BJ (cell line): ENCODE results near the gene GALNT2. TPM values are rescaled to one million over a fixed set of nuclear protein-coding genes. Genes with fewer than 3 reads are reported as not detected.

Experiments used
- CTCF ChIA-PET: fragments of 350-600 bp; formaldehyde crosslinking; extraction: SDS; loops from one replicate; lab custom pipeline; 2021; ENCODE audit warnings: antibody characterized with exemption, inconsistent platforms; lab: Yijun Ruan, JAX
- POLR2A ChIA-PET: fragments of 300-600 bp; sonication (Branson Sonifier 250); formaldehyde crosslinking; extraction: SDS; loops from one replicate; lab custom pipeline; 2021; ENCODE audit warnings: antibody characterized with exemption; lab: Charles Lee
- DNase-seq: peaks from one replicate; pipeline ENCODE4 v3.0.0-alpha.2; 2011; ENCODE audit warnings: low read depth
- H3K27me3 ChIP-seq: 2 replicates; pipeline ENCODE4 v1.6.0; 2011; ENCODE audit warnings: low read length; ENCODE audit not compliant: control insufficient read depth, insufficient read depth
- H3K36me3 ChIP-seq: 2 replicates; pipeline ENCODE4 v1.5.1; 2011; ENCODE audit warnings: low read length; ENCODE audit not compliant: control insufficient read depth, insufficient read depth
- H3K4me3 ChIP-seq: 2 replicates; pipeline ENCODE4 v1.5.1; 2011; ENCODE audit warnings: low read depth, mild to moderate bottlenecking, control low read depth, low read length
- polyA plus RNA-seq: library from polyadenylated mRNA; depleted of rRNA; stranded (reverse); fragments of >200 nt; gene quantifications from 2 replicates; pipeline ENCODE4 v1.2.3, GENCODE V29; 2011
- TF ChIP-seq, protein P1 (sequence below): IDR thresholded peaks from 2 replicates; pipeline ENCODE4 v1.5.1; 2011; ENCODE audit warnings: low read depth, mild to moderate bottlenecking, control low read depth, inconsistent platforms, low read length, moderate library complexity; ENCODE audit not compliant: insufficient read depth

GALNT2 gene
- polyA plus RNA-seq, 1 experiment: 90.9 TPM

DNA sequence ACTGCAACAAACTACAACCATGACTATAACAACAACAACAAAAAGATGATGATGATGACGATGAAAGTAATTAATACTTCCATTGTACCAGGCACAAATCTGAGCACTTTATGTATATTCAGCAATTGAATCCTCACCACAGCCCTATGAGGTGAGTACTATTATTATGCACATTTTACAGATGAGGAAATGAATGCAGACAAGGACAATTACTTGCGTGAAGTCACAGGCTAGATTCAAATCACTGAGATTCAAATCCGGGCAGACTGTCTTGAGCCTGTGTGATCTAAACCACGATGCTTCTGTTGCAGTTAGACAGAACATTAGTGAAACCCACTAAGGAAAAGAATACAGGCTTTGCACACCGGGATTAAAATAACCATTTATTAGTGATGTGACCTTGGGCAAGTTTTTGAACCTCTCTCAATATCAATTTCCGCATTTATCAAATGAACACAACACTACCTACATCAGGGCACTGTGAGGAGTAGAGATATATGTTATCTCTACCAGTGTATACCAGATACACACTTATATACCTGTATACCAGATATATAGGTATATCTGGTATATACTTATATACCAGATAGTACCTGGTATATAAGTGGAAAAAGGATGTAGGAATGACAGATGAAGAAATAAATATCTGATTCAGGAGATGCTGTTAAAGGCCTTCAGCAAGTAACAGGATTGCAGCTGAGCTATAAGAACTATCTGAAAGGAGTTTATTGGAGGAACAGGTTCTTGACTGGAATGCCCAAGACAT is 34.3 kb upstream of the GALNT2 start:
- TF ChIP-seq, protein P1, sequence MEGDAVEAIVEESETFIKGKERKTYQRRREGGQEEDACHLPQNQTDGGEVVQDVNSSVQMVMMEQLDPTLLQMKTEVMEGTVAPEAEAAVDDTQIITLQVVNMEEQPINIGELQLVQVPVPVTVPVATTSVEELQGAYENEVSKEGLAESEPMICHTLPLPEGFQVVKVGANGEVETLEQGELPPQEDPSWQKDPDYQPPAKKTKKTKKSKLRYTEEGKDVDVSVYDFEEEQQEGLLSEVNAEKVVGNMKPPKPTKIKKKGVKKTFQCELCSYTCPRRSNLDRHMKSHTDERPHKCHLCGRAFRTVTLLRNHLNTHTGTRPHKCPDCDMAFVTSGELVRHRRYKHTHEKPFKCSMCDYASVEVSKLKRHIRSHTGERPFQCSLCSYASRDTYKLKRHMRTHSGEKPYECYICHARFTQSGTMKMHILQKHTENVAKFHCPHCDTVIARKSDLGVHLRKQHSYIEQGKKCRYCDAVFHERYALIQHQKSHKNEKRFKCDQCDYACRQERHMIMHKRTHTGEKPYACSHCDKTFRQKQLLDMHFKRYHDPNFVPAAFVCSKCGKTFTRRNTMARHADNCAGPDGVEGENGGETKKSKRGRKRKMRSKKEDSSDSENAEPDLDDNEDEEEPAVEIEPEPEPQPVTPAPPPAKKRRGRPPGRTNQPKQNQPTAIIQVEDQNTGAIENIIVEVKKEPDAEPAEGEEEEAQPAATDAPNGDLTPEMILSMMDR: no peak
- Histone ChIP-seq H3K27me3 (no peaks in the 10 kb centered on the region), H3K4me3 (no peak overlapping the region), H3K36me3 (no peaks in the 10 kb centered on the region)
- ChIA-PET CTCF (no interaction called here), POLR2A (no interaction called here)
- no peak for DNase-seq

DNA sequence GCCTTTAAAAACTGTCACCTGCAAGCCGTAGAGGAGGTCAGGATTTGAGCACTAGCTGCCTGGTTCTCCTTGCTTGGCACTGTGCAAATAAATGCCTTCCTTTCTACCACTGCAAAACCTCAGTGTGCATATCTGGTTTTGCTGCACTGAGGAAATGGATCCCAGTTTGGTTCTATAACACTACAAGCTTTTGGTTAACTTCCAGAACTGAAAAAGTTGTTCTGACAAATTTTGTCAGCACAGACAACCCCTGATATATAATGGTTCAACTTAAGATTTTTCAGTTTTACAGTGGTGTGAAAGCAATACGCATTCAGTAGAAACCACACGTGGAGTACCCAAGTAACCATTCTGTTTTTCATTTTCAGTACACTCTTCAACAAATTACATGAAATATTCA is 29.8 kb upstream of the GALNT2 start:
- CTCF ChIA-PET: no interaction called here
- Histone ChIP-seq H3K4me3 (no peak overlapping the region), H3K27me3 (no peaks in the 10 kb centered on the region), H3K36me3 (no peaks in the 10 kb centered on the region)
- TF ChIP-seq, protein P1: no peak
- no peak for DNase-seq
- POLR2A ChIA-PET: no interaction called here

DNA sequence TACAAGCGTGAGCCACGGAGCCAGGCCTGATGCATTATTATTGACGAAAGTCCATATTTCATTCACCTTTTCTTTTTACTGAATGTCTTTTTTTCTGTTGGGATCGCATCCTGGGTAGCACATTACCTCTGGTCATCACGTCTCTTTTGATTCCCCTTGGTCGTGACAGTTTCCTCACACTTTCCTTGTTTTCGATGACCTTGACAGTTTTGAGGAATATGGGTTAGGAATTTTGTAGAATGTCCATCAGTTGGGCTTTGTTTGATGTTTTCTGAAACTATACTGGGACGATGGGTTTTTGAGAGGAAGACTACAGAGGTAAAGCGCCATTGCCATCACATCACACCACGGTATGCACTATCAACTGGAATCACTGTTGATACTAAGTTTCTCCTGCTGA is 26.6 kb upstream of the GALNT2 start:
- Histone ChIP-seq H3K27me3 (peaks cover 3% of the 10 kb centered on the region; the same call in 1 of the 2 replicates), H3K36me3 (no peaks in the 10 kb centered on the region), H3K4me3 (no peak overlapping the region)
- TF ChIP-seq, protein P1: no peak
- no peak for DNase-seq
- CTCF ChIA-PET: no interaction called here
- POLR2A ChIA-PET: no interaction called here

DNA sequence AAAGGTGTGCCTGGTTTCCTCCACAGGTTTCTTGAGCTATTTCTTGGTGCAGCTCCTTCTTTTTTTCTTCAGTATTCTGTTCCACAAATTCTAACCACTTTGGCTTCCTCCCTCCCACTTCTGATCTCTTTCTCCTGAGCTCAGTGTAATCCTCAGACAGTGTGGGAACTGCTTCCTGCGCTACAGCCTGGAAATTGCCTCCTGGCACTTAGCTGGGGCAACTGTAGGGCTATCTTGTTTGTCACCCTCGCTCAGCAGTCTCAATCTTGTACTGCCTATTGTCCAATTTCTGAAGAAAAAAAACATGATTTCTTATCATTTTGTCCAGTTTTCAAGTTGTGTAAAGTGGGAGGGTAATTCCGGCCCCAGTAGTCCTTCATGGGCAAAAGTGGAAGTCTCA is 24.0 kb upstream of the GALNT2 start:
- H3K36me3 ChIP-seq: no peaks in the 10 kb centered on the region
- no peak for DNase-seq
- H3K4me3 ChIP-seq: no peak overlapping the region
- ChIA-PET POLR2A (no interaction called here), CTCF (interaction anchor here (0.5 kb wide), 1 partner anchor 369 kb away, joined by 3 read pairs; no protein-coding TSS in a partner anchor)
- peaks cover 3% of the 10 kb centered on the region; the same call in 1 of the 2 replicates for H3K27me3 ChIP-seq
- TF ChIP-seq, protein P1: no peak

DNA sequence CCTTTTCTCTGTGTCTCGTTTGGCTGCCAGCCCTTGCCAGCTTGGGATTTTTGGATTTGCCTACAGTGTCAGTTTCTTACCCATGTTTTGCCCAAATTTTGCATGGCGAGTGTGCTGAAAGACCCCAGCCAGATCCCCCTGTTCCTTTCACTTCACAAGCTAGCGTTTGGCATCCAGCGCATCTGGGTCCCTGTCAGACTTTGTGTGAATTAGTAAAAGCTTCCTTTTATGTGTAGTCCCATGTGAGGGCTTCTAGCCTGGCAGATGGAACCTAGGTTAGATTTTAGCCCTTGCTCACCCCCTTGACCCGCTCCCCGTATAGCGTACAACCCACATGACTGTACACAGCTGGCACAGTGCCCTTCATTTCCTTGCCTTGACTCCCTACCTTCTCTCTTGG is 22.3 kb upstream of the GALNT2 start:
- CTCF ChIA-PET: no interaction called here
- no peak for DNase-seq
- POLR2A ChIA-PET: no interaction called here
- Histone ChIP-seq H3K4me3 (no peak overlapping the region), H3K36me3 (no peaks in the 10 kb centered on the region), H3K27me3 (peaks cover 3% of the 10 kb centered on the region; the same call in 1 of the 2 replicates)
- TF ChIP-seq, protein P1: no peak
